Activated CD8-positive, alpha-beta memory T cell treated with anti-CD3 and anti-CD28 coated beads for 4 hours (primary cell): ENCODE results near the gene PSMG3.
A peak's percentile ranks its signal among the peaks of the same experiment; 100 is the strongest.

Source experiments
- DNase-seq, 2 donors: peaks; one replicate each; pipeline ENCODE4 v3.0.0-alpha.2; 2020; ENCODE audit warnings: low read depth in 2 of 2

Gene PSMG3

GRCh38 chr7:1569833-1570632 lies at the start of gene PSMG3:
PSMG3 (minus strand) TSS chr7:1570032; CDS start chr7:1569339, 693 bp downstream.
- peak; percentile 79 to 80 for DNase-seq

- no peak for DNase-seq
Measured at GRCh38 chr7:1618475-1618874, 48.6 kb upstream of the PSMG3 start.

- no peak for DNase-seq
Measured at GRCh38 chr7:1617957-1618356, 48.1 kb upstream of the PSMG3 start.

GRCh38 chr7:1616741-1617140 lies 46.9 kb upstream of the PSMG3 start:
- DNase-seq: no peak

GRCh38 chr7:1611708-1612241 lies 41.9 kb upstream of the PSMG3 start:
- DNase-seq: no peak

GRCh38 chr7:1610678-1611302 lies 41.0 kb upstream of the PSMG3 start:
- no peak for DNase-seq

GRCh38 chr7:1610013-1610677 lies 40.3 kb upstream of the PSMG3 start:
- DNase-seq: no peak

GRCh38 chr7:1609023-1609422 lies 39.2 kb upstream of the PSMG3 start:
- DNase-seq: no peak

GRCh38 chr7:1608318-1608717 lies 38.5 kb upstream of the PSMG3 start:
- no peak for DNase-seq

GRCh38 chr7:1607696-1608095 lies 37.9 kb upstream of the PSMG3 start:
- DNase-seq: no peak

GRCh38 chr7:1607001-1607400 lies 37.2 kb upstream of the PSMG3 start:
- no peak for DNase-seq

- no peak for DNase-seq
Measured at GRCh38 chr7:1604383-1604782, 34.6 kb upstream of the PSMG3 start.

- DNase-seq: no peak
Measured at GRCh38 chr7:1603346-1604225, 33.8 kb upstream of the PSMG3 start.

GRCh38 chr7:1602386-1602785 lies 32.6 kb upstream of the PSMG3 start:
- DNase-seq: no peak

- no peak for DNase-seq
Measured at GRCh38 chr7:1601956-1602355, 32.1 kb upstream of the PSMG3 start.

- DNase-seq: no peak
Measured at GRCh38 chr7:1599640-1600395, 30.0 kb upstream of the PSMG3 start.

- DNase-seq: no peak
Measured at GRCh38 chr7:1598961-1599639, 29.3 kb upstream of the PSMG3 start.

- no peak for DNase-seq
Measured at GRCh38 chr7:1598286-1598685, 28.5 kb upstream of the PSMG3 start.

- no peak for DNase-seq
Measured at GRCh38 chr7:1597791-1598190, 28.0 kb upstream of the PSMG3 start.

- DNase-seq: no peak
Measured at GRCh38 chr7:1597066-1597760, 27.4 kb upstream of the PSMG3 start.
